ENCODE measurements around the gene ARMCX6.
"Not testable (repeated sequence)": the region's sequence is repeated elsewhere in the genome, so short reads cannot be mapped to it uniquely, and the experiment has no call there.

Gene ARMCX6

DNA sequence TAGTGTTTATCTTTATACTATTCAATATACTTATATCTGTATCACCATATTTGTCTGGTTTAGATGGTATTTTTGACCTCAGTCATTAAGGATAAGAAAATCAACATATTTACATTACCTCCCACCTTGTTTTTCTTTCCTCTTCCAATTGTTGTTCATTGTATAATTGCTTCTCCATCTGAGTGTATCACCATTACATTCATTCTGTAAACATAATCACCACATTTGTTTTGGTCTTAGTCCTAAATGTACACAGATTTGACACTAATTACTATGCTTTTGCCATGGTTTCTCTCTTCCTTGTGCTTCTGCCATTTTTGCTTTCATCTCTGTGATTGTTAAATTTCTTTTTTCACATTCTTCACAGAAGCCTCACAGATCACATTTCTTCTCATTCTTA is 12.7 kb downstream of the ARMCX6 start:
- Histone ChIP-seq H3K27me3 (ENCODE audit: control insufficient read depth, insufficient read depth, low read length) (no peaks in the 10 kb centered on the region), H3K9me3 (ENCODE audit: control insufficient read depth, low read depth, low read length) (no peaks in the 10 kb centered on the region), H3K9ac (ENCODE audit: low read length) (no peak overlapping the region), H3K4me1 (ENCODE audit: control insufficient read depth, low read depth, low read length) (no peaks in the 10 kb centered on the region), H3K4me3 (ENCODE audit: low read length) (no peak overlapping the region), H3K36me3 (ENCODE audit: control insufficient read depth, low read depth, low read length) (no peaks in the 10 kb centered on the region), H3K27ac (ENCODE audit: low read length) (no peak overlapping the region)

- Histone ChIP-seq H3K4me3 (ENCODE audit: low read length) (no peak overlapping the region), H3K9ac (ENCODE audit: low read length) (no peak overlapping the region), H3K4me1 (ENCODE audit: control insufficient read depth, low read depth, low read length) (no peaks in the 10 kb centered on the region), H3K9me3 (ENCODE audit: control insufficient read depth, low read depth, low read length) (no peaks in the 10 kb centered on the region), H3K27me3 (ENCODE audit: control insufficient read depth, insufficient read depth, low read length) (no peaks in the 10 kb centered on the region), H3K36me3 (ENCODE audit: control insufficient read depth, low read depth, low read length) (no peaks in the 10 kb centered on the region), H3K27ac (ENCODE audit: low read length) (no peak overlapping the region)
These were observed 15.7 kb downstream of the ARMCX6 start for GRCh38 chrX:101602077-101602476.

DNA sequence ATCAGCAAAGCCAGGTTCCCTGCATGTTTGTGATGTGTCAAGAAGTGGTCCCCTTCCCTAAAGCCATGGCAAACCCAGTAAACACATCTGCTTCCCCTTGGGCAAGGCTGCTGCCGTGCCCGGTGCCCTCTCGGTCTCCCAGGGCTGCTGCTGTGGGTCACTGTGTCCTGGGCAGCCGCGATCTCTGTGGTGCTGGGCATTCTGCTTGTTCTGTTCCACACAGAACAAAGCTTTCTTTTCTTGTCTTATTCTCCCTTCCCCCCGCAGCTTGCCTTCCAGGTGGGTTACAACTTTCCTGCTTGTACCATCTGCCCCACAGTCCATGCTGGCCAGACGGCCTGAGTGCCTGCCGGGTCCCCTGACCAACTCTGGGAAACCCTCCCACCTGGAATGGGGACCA is 18.2 kb downstream of the ARMCX6 start:
- H3K9me3 ChIP-seq (ENCODE audit: control insufficient read depth, low read depth, low read length); H3K36me3 ChIP-seq (ENCODE audit: control insufficient read depth, low read depth, low read length); H3K27me3 ChIP-seq (ENCODE audit: control insufficient read depth, insufficient read depth, low read length); H3K27ac ChIP-seq (ENCODE audit: low read length); H3K4me1 ChIP-seq (ENCODE audit: control insufficient read depth, low read depth, low read length); H3K9ac ChIP-seq (ENCODE audit: low read length); H3K4me3 ChIP-seq (ENCODE audit: low read length): not testable (repeated sequence)

DNA sequence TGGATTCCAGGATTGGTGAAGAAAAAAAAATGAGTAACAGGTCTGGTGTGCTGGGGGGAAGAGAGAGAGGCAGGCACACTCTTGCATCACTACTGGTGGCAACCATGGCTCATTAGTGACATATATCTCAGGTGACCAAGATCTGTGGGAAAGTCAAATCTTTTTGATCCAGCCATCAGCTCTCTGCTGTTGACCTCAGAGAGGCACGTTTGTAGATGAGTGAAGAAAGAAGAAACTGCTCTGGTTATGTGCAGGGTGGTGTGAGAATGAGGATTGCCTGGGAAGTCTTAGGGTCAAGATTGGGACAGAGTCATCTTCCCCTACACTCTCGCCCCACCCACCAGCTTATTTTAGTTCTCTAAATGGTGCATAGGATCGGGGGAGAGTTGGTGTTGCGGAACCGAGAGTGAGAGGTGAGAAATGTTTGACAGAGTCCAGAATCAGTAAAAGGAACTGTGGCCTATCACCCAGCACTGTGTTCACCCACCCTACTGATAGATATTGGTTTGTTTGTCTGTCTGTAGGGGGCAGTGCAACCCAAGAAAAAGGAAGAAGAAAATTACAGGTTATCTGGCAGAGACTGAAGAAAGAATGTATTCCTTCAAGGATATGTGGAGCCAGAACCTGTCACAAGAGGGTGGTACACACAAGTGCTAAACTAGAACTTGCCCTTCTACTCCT is 21.9 kb downstream of the ARMCX6 start:
- H3K36me3 ChIP-seq (ENCODE audit: control insufficient read depth, low read depth, low read length) = no peaks in the 10 kb centered on the region
- no peak overlapping the region for H3K9ac ChIP-seq (ENCODE audit: low read length)
- no peaks in the 10 kb centered on the region for H3K4me1 ChIP-seq (ENCODE audit: control insufficient read depth, low read depth, low read length)
- H3K27me3 ChIP-seq (ENCODE audit: control insufficient read depth, insufficient read depth, low read length) = no peaks in the 10 kb centered on the region
- no peak overlapping the region for H3K4me3 ChIP-seq (ENCODE audit: low read length)
- H3K9me3 ChIP-seq (ENCODE audit: control insufficient read depth, low read depth, low read length) = no peaks in the 10 kb centered on the region
- H3K27ac ChIP-seq (ENCODE audit: low read length) = no peak overlapping the region

All from iPS-18a (cell line).